HCT116 (cell line): ENCODE data around the gene SMARCA2.

Source experiments
- EGR1 ChIP-seq: IDR thresholded peaks from 2 replicates; pipeline ENCODE4 v1.6.1; 2012; ENCODE audit warnings: low read depth
- EZH2 ChIP-seq: fragments of 200-600 bp; sonication (generic); IDR thresholded peaks from 2 replicates; pipeline ENCODE4 v1.6.1; 2017; ENCODE audit warnings: antibody characterized with exemption, mixed run types
- EZH2phosphoT487 ChIP-seq: fragments of 200-600 bp; IDR thresholded peaks from 2 replicates; pipeline ENCODE4 v1.6.1; 2018; ENCODE audit warnings: antibody characterized with exemption, borderline replicate concordance
- JUND ChIP-seq: IDR thresholded peaks from 2 replicates; pipeline ENCODE4 v1.6.1; 2012
- POLR2A ChIP-seq: IDR thresholded peaks from 2 replicates; pipeline ENCODE4 v1.7.0; 2011; ENCODE audit warnings: borderline replicate concordance; ENCODE audit not compliant: insufficient read depth, insufficient read length; ENCODE audit errors: extremely low read depth
- POLR2AphosphoS5 ChIP-seq: IDR thresholded peaks from 2 replicates; pipeline ENCODE4 v1.6.1; 2011; ENCODE audit warnings: mild to moderate bottlenecking, low read depth, low read length, moderate library complexity
- SIN3A ChIP-seq: IDR thresholded peaks from 2 replicates; pipeline ENCODE4 v1.6.1; 2012; ENCODE audit warnings: low read depth
- SP1 ChIP-seq: IDR thresholded peaks from 2 replicates; pipeline ENCODE4 v1.6.1; 2012; ENCODE audit warnings: low read depth
- YY1 ChIP-seq: IDR thresholded peaks from 2 replicates; pipeline ENCODE4 v1.6.1; 2011; ENCODE audit warnings: low read length, low read depth, moderate library complexity, mild to moderate bottlenecking; ENCODE audit not compliant: insufficient replicate concordance; ENCODE audit errors: extremely low read depth
- ZNF274 ChIP-seq: fragments of 200-500 bp; sonication (Bioruptor generic); IDR thresholded peaks from 2 replicates; pipeline ENCODE4 v1.6.1; 2014; ENCODE audit warnings: mild to moderate bottlenecking, low read depth, low read length, inconsistent platforms
- TF ChIP-seq, protein P1 (sequence below): IDR thresholded peaks from 2 replicates; pipeline ENCODE4 v1.6.1; 2011; ENCODE audit warnings: mild to moderate bottlenecking, low read length, moderate library complexity; ENCODE audit not compliant: insufficient replicate concordance; ENCODE audit errors: extremely low read depth
- TF ChIP-seq, protein P2 (sequence below), 3 experiments: fragments of 200-600 bp in 1 of 3; sonication (generic) in 1 of 3; IDR thresholded peaks in 2 of 3; conservative IDR thresholded peaks in 1 of 3; 2 replicates each; pipeline ENCODE4 v1.5.1; 2012 to 2017; ENCODE audit warnings: low read depth in 2 of 3, low read length in 2 of 3, antibody characterized with exemption in 1 of 3, borderline replicate concordance in 1 of 3, control low read depth in 1 of 3, mild to moderate bottlenecking in 1 of 3, mixed read lengths in 1 of 3, mixed run types in 1 of 3, moderate library complexity in 1 of 3; ENCODE audit not compliant: insufficient read depth in 1 of 3
- TF ChIP-seq, protein P3 (sequence below): IDR thresholded peaks from 2 replicates; pipeline ENCODE4 v1.6.1; 2012; ENCODE audit warnings: low read depth

DNA sequence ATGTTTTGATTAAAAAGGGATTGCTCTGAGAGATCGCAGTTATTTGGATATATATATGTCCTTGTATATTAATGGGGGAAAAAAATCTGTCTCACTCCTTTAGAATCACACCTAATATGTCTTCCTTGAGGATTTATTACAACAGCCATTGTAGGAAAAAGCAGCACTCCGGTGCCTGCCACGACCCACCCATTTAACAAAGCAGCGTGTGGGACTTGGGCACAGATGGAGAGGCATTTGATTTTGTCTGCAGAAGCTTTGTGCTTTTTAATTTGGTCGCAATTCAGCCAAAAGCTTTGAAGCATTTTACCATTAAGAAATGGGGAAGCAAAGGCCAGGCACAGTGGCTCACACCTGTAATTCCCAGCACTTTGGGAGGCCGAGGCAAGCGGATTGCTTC lies 159.2 kb downstream of the SMARCA2 start:
- no peak for TF ChIP-seq POLR2A
- no peak for TF ChIP-seq SIN3A
- TF ChIP-seq, protein P1, sequence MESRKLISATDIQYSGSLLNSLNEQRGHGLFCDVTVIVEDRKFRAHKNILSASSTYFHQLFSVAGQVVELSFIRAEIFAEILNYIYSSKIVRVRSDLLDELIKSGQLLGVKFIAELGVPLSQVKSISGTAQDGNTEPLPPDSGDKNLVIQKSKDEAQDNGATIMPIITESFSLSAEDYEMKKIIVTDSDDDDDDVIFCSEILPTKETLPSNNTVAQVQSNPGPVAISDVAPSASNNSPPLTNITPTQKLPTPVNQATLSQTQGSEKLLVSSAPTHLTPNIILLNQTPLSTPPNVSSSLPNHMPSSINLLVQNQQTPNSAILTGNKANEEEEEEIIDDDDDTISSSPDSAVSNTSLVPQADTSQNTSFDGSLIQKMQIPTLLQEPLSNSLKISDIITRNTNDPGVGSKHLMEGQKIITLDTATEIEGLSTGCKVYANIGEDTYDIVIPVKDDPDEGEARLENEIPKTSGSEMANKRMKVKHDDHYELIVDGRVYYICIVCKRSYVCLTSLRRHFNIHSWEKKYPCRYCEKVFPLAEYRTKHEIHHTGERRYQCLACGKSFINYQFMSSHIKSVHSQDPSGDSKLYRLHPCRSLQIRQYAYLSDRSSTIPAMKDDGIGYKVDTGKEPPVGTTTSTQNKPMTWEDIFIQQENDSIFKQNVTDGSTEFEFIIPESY = no peak
- TF ChIP-seq EZH2phosphoT487 = no peak
- TF ChIP-seq, protein P2, sequence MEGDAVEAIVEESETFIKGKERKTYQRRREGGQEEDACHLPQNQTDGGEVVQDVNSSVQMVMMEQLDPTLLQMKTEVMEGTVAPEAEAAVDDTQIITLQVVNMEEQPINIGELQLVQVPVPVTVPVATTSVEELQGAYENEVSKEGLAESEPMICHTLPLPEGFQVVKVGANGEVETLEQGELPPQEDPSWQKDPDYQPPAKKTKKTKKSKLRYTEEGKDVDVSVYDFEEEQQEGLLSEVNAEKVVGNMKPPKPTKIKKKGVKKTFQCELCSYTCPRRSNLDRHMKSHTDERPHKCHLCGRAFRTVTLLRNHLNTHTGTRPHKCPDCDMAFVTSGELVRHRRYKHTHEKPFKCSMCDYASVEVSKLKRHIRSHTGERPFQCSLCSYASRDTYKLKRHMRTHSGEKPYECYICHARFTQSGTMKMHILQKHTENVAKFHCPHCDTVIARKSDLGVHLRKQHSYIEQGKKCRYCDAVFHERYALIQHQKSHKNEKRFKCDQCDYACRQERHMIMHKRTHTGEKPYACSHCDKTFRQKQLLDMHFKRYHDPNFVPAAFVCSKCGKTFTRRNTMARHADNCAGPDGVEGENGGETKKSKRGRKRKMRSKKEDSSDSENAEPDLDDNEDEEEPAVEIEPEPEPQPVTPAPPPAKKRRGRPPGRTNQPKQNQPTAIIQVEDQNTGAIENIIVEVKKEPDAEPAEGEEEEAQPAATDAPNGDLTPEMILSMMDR (IDR thresholded peaks at IDR 0.05 in 2 of 3, conservative IDR thresholded peaks at IDR 0.05 in 1 of 3; ENCODE audit: borderline replicate concordance in 1 of 3, insufficient read depth in 1 of 3, low read depth in 2 of 3, low read length in 2 of 3) = no peak
- no peak for TF ChIP-seq ZNF274
- no peak for TF ChIP-seq POLR2AphosphoS5
- TF ChIP-seq, protein P3, sequence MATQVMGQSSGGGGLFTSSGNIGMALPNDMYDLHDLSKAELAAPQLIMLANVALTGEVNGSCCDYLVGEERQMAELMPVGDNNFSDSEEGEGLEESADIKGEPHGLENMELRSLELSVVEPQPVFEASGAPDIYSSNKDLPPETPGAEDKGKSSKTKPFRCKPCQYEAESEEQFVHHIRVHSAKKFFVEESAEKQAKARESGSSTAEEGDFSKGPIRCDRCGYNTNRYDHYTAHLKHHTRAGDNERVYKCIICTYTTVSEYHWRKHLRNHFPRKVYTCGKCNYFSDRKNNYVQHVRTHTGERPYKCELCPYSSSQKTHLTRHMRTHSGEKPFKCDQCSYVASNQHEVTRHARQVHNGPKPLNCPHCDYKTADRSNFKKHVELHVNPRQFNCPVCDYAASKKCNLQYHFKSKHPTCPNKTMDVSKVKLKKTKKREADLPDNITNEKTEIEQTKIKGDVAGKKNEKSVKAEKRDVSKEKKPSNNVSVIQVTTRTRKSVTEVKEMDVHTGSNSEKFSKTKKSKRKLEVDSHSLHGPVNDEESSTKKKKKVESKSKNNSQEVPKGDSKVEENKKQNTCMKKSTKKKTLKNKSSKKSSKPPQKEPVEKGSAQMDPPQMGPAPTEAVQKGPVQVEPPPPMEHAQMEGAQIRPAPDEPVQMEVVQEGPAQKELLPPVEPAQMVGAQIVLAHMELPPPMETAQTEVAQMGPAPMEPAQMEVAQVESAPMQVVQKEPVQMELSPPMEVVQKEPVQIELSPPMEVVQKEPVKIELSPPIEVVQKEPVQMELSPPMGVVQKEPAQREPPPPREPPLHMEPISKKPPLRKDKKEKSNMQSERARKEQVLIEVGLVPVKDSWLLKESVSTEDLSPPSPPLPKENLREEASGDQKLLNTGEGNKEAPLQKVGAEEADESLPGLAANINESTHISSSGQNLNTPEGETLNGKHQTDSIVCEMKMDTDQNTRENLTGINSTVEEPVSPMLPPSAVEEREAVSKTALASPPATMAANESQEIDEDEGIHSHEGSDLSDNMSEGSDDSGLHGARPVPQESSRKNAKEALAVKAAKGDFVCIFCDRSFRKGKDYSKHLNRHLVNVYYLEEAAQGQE = no peak
- TF ChIP-seq SP1 = no peak
- TF ChIP-seq EZH2 = no peak
- no peak for TF ChIP-seq EGR1
- no peak for TF ChIP-seq YY1
- TF ChIP-seq JUND = no peak
